Central memory CD4-positive, alpha-beta T cell (primary cell): ENCODE data around the gene ZNF678.
"Not testable (repeated sequence)": the region's sequence is repeated elsewhere in the genome, so short reads cannot be mapped to it uniquely, and the experiment has no call there.

Source experiments
- DNase-seq: peaks from one replicate; pipeline ENCODE4 v3.0.0; 2022

ZNF678 gene

DNA sequence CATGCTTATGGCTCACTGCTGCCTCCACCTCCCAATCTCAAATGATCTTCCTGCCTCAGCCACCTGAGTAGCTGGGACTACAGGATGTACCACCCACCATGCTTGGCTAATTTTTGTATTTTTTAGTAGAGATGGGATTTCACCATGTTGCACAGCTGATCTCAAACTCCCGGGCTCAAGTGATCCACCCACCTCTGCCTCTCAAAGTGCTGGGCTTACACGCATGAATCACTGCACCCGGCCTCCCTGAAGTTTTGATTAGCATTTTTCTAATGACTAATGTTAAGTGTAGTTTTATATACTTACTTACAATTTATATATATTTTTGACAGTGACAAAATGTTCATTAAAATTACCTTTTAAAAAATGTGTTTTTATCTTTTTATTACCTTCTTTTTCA lies 41.1 kb downstream of the ZNF678 start:
- no peak for DNase-seq

DNA sequence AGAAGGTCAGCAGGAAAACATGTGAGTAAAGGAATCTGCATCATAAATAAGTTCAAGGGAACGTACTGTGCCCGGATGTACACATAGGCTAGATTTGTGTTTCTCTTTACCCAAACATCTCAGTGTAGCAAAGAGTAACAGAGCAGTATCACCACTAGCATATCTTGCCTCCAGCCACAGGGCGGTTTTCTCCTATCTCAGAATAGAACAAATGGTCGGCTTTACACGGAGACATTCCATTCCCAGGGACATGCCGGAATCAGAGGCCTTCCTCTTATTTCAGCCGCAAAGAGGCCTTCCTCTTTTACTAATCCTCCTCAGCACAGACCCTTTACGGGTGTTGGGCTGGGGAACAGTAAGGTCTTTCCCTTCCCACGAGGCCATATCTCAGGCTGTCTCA lies 42.9 kb downstream of the ZNF678 start:
- not testable (repeated sequence) for DNase-seq

DNA sequence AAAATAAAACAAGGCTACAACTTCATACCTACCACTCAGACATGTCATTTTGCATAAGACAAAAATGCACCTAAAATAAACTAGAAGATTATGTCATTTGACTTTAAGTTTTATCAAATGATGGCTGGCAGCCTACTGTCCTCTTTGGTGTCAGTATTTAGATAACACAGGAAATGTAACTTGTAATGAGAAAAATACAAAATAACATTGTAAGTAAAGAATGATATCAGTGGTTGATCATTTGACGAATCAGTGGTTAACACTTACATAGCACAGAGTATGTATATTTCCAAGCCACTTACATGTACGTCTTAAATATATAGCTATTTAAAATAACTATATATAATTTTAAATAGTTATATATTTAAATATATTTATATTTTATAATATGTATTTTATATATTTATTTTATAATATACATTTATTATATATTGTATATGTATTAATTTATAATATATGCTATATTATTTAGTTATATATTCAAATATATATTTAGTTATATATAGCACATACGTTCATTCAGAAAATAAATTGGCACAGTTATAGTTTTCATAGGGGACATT lies 44.1 kb downstream of the ZNF678 start:
- DNase-seq, result no peak

DNA sequence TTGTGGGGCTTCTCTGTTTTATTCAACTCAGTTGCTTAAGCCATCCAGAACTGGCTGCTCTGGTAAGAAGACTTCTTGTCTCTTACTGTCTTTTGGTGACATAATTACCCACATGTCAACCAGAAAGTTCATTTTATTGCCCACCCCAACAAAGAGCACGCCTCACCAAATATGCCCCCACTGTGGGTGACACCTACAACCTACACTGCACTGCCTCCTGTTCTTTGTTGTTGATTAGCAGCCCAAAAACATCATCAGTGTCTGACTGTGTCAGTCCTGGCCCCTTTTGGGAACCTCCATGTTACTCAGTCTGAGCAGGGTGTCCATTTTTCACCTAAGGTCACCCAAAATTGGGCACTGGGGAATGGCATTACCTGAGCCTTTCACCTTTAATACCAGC lies 49.3 kb downstream of the ZNF678 start:
- no peak for DNase-seq

DNA sequence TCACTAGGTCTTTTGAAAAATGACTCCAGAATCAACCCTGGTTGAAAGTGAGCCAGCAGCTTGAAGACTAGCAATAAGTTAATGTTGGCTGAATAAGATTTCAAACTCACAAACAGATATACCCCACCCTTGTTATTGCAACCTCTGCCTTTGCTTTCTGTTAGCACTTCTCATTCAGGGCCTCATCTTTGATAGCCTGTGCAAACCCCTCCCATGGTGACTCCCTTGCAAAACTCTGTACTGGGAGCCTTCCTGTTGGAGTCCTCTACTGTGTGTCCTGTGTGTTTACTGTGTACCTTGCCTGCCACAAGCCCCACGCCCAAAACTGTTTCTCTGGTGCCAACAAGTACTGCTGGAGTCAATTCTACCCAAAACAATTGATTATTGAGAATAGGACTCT lies 50.2 kb downstream of the ZNF678 start:
- DNase-seq, result no peak

DNA sequence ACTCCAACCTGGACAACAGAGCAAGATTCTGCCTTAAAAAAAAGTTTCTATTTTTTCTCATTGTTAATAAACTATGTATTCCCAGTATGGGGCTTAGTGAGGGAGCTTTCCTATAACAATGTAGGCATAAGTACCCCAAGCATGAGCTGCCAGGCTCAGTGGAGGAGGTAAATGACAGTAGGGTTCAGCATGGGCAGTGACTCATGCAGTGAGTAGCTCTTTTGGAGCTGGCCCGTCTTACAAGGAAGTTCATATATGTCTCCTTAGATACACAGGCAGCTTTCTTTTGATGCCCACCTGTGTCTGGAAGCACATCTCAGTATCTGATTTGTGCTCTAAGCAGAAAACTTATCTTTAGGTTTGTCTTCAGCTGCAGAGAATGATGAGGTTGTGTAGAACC lies 57.9 kb downstream of the ZNF678 start:
- DNase-seq, result no peak

DNA sequence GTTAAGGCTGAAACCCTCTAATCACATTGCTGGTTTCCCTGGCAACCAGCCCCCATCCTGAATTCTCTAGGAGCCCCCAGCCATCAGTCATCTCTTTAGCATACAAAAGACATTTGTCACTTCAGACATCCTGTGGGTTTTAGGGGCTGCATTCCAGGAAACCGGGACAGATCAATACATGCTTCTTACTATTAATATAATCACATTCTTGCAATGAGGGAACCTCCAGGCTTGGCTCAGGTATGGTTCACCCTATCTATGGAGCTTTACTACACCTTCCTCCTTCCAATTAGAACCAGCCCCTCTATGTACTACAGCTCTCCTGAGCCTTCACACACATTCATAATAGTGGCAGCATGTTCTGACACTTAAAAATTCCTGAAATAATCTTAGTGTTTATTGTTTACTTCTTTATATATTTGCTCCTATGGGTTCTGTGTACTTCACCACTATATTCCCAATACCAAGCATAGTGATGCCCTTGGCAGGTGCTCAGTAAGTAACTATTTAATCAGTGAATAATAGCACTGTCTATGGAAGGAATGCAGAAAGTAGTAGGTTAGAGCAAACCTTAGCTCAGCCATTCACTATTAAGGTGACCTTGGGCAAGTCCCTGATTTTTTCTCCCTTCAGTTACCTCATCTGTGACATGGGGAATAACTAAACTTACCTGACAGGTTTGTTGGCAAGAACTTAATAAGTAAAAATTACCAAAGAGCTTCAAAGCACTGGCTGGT lies 59.6 kb downstream of the ZNF678 start:
- DNase-seq, result no peak

DNA sequence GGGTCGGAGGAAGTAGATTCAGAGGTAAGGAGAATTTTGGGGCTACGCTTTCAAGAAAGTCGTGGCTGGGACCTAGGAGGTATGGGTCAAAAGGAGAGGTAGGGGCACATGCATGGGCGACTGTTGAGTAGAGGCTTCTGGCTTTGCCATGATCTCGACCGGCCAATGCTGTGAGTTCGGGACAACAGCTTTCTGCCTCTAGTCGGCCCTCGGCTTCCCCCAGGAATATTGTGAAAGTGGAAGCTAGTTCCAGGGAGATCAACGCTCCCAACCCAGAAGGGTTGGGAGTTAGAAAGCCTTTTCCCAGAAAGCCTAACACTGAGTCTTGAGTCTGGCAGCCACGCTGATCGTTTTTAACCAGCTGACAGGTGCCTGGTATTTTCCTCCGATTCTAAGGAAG lies 69.0 kb downstream of the ZNF678 start:
- DNase-seq, result no peak

DNA sequence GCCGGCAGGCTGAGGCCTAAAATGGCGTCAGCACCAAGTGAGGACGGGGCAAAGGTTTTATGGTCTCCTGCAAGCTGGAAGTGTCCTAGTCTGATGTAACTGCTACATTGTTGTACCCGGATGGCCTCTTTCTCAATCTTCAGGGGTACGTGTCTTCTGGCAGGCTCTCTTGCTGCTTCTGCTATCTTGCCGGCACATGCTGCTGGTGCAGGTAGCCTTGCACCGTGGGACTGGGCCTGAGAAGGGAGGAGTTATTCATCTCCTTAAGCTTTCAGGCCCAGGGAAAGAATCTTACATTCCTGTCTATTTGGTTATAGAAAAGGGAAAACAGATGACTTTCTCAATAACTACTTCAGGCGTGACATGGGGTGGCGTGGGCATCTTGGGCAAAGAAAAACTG lies 72.2 kb downstream of the ZNF678 start:
- DNase-seq, result no peak

DNA sequence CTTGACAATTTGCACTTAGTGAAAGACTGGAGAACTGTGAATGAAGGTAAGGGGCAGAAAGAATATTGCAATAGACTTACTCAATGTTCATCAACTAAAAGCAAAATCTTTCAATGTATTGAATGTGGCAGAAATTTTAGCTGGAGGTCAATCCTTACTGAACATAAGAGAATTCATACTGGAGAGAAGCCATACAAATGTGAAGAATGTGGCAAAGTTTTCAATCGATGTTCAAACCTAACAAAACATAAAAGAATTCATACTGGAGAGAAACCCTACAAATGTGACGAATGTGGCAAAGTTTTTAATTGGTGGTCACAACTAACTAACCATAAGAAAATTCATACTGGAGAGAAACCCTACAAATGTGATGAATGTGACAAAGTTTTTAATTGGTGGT lies 91.1 kb downstream of the ZNF678 start:
- no peak for DNase-seq

DNA sequence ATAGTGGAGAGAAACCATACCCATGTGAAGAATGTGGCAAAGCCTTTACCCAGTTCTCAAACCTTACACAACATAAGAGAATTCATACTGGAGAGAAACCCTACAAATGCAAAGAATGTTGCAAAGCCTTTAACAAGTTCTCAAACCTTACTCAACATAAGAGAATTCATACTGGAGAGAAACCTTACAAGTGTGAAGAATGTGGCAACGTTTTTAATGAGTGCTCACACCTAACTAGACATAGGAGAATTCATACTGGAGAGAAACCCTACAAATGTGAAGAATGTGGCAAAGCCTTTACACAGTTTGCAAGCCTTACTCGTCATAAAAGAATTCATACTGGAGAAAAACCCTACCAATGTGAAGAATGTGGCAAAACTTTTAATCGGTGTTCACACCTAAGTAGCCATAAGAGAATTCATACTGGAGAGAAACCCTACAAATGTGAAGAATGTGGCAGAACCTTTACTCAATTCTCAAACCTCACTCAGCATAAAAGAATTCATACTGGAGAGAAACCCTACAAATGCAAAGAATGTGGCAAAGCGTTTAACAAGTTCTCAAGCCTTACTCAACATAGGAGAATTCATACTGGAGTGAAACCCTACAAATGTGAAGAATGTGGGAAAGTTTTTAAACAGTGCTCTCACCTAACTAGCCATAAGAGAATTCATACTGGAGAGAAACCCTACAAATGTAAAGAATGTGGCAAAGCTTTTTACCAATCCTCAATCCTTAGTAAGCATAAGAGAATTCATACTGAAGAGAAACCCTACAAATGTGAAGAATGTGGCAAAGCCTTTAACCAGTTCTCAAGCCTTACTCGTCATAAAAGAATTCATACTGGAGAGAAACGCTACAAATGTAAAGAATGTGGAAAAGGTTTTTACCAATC lies 91.7 kb downstream of the ZNF678 start:
- DNase-seq, result no peak

DNA sequence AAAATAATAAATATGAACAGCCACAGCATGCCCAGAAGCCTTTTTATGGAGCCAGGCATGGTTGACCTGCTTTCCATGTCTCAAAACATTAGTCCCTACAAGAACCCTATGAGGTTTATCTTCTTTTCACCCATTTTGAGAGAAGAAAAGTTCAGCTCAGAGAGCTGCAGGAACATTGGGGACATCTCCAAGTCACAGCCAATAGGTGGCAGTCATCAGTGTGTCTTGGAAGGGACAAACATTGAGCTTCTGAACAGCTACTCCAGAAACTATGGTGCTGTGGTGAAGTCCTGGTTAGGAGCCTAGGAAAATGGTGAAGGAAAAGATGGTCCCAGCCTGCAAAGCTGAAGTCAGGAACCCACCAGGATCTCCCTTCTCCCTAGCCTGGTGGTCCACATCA lies 98.1 kb downstream of the ZNF678 start:
- no peak for DNase-seq

DNA sequence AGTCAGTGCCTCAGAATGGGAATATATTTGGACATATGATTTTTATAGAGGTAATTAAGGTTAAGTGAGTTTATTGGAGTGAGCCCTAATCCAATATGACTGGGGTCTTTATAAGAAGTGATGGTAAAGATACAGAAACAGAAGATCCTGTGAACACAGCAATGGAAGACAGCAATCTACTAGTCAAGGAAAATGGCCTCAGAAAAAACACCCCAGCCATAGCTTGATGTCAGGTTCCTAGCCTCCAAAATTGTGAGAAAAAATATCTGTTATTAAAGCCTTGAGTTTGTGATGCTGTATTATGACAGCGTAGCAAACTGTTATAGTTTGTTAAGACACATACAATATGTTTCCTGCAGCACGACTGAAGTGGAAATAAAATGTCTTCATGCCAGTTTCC lies 99.6 kb downstream of the ZNF678 start:
- DNase-seq, result no peak

DNA sequence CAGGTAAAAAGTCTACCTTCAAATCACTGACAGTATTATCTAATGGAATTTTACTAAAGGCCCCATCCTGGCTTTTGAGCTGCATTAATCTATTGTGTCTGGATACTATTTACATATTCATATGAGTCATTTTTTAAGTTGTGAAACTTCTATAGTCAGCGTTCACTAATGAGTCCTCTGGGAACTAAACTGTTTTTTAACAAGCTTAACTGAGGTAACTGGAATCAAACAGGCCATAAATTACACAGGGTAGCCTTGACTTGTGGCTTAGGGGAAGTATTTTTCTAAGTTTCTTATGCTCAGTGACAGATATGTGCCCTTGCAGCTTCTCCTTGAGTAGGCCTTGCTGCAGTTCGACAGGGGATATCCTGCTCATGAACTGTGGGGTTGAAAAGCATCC lies 102.9 kb downstream of the ZNF678 start:
- DNase-seq, result no peak

DNA sequence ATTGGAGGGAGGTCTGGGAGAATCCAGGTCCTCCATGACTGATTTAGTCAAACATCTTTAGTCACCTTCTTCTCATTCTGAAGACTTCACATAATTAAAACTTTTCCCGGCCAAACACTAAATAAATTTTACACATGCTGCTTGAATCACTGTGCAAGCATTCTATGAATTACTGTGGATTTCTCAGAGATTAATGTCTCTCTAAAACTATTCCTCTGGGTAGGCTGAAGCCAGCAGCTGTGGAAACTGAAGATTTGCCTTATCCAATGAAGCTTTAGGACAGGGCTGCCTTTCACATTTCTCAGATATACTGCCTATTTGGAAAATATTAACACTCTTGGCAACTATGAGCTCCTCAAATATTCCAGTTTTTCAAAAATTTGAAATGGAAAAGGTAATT lies 110.1 kb downstream of the ZNF678 start:
- no peak for DNase-seq

DNA sequence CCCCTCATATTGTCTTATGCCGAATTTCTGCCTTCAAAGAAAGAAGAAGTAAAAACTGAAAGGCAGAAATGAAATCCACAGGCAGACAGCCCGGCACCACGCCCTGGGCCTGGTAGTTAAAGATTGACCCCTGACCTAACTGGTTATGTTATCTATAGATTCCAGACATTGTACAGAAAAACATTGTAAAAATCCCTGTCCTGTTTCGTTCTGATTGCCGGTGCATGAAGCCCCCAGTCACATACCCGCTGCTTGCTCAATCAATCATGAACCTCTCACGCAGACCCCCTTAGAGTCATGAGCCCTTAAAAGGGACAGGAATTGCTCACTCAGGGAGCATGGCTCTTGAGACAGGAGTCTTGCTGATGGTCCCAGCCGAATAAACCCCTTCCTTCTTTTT lies 122.5 kb downstream of the ZNF678 start:
- no peak for DNase-seq

DNA sequence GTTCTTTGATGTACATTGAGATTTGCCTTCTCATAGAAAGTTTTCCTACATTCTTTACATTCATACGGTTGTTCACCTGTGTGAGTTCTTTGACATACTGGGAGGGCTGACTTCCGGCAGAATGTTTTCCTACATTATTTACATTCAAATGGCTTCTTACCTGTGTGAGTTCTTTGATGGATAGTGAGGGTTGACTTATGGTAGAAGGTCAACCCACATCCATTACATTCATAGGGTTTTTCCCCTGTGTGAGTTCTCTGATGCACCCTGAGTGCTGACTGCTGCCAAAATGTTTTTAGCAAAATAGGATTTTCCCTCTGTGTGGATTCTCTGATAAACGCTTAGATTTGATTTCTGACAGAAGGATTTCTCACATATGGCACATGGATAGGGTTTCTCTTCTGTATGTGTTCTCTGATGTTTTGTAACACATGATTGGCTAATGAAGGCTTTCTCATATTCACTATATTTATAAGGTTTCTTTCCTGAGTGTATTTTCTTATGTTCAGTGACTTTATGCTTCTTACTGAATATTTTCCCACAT lies 134.0 kb downstream of the ZNF678 start:
- no peak for DNase-seq

DNA sequence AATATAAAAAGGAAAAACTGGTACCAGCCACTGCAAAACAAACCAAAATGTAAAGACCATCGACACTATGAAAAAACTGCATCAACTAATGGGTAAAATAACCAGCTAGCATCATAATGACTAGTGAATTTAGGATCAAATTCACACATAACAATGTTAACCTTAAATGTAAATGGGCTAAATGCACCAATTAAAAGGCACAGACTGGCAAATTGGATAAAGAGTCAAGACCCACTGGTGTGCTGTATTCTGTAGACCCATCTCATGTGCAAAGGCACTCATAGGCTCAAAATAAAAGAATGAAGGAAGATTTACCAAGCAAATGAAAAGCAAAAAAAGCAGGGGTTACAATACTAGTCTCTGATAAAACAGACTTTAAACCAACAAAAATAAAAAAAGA lies 138.3 kb downstream of the ZNF678 start:
- DNase-seq, result not testable (repeated sequence)

DNA sequence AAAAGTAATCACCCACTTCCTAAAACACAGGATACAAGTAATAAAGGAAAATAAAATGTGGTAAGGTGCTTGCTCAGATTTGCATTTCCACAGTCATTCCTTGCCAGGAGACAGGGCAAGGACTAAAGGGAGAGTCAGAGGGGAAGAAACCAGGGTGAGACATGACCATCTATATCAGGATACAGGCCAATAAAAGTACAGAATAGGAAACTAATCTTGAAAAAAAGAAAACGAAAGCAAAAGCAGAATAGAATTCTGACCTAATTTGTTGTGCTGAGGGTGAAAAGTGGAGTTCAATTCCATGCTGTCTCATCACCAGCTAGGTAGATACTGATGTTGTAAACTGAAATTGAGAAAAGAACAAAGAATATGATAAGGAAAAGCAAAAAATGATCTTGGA lies 144.5 kb downstream of the ZNF678 start:
- DNase-seq, result no peak

DNA sequence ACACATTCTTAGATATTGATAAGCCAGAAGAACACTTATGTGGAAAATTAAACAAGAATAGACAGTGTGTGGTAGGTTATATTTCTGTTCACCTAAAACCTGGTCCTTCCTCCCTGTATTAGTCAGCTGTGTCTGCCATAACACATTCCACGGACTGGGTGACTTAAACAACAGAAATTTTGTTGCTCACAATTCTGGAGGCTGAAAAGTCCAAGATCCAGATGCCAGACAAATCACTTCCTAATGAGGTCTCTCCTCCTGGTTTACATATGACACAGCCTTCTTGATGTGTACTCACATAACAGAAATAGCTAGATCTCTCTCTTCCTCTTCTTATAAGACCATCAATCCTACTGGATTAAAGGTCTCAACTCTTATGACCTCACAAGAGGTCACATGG lies 146.1 kb downstream of the ZNF678 start:
- DNase-seq, result no peak

DNA sequence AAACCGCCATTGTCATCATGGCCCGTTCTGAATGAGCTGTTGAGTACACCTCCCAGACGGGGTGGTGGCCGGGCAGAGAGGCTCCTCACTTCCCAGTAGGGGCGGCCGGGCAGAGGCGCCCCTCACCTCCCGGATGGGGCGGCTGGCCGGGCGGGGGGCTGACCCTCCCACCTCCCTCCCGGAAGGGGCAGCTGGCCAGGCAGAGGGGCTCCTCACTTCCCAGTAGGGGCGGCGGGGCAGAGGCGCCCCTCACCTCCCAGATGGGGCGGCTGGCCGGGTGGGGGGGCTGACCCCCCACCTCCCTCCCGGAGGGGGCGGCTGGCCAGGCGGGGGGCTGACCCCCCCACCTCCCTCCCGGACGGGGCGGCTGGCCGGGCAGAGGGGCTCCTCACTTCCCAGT lies 147.1 kb downstream of the ZNF678 start:
- not testable (repeated sequence) for DNase-seq

DNA sequence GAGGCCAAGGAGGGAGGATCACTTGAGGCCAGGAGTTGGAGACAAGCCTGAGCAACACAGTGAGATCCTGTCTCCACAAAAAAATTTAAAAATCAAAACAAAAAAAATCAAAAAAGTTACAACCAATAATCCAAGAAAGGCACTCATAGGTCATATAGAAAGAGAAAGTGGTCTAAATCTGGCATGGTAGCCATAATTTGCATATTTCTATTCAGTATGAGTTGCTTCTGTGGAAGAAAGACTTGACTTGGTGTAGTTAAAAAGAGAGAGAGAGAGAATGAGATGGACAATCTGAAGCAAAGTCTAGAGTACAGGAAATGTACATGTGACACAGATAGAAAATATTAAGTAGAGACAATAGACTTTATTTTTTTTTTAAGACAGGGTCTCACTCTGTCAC lies 149.3 kb downstream of the ZNF678 start:
- DNase-seq, result no peak

DNA sequence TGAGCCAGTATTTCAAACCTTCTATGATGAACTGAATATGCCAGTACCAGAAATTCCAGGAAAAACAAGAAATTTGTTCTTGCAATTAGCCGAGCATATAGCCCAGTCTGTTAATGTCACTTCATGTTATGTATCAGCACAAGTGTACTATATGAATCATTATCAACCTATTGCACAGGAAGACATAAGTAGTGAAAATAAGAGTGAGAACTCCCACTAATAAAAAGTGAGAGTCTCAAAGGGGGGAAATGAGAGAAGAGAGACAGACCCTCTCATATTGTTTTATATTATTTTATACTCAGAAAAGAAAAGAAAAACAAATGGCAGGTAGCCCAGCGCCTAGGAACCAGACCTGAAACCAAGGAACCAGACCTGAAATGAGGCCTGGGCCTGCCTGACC lies 155.6 kb downstream of the ZNF678 start:
- no peak for DNase-seq

DNA sequence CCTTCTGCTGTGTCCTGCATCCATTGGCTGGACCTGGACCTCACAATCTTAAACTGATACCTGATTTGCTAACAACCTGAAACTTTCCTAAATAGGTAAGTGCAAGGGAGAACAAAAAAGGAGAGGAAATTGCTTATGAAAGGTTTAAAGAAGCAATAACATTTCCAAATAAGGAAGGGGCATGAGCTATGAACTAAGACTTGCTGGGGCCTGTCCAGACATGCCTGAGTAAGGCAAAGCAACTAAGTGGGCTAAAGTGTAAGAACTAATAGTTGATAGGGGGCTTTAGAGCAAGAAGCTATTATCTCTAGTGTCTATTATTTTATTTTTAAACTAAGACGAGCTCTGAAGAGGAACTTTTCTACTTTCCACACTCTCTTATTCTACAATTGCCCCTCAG lies 160.1 kb downstream of the ZNF678 start:
- DNase-seq, result no peak
